DND-41 (cell line): ENCODE data around the gene SLFNL1.

Experiments
- EZH2 ChIP-seq: IDR thresholded peaks from 3 replicates; pipeline ENCODE4 v1.6.1; 2012; ENCODE audit warnings: borderline replicate concordance, low read depth, mild to moderate bottlenecking, moderate library complexity, low read length, inconsistent platforms; ENCODE audit not compliant: severe bottlenecking
- TF ChIP-seq, protein P1 (sequence below): IDR thresholded peaks from 2 replicates; pipeline ENCODE4 v1.5.1; 2012; ENCODE audit warnings: borderline replicate concordance, low read length, moderate library complexity, mild to moderate bottlenecking; ENCODE audit not compliant: poor library complexity, severe bottlenecking; ENCODE audit errors: extremely low read depth

DNA sequence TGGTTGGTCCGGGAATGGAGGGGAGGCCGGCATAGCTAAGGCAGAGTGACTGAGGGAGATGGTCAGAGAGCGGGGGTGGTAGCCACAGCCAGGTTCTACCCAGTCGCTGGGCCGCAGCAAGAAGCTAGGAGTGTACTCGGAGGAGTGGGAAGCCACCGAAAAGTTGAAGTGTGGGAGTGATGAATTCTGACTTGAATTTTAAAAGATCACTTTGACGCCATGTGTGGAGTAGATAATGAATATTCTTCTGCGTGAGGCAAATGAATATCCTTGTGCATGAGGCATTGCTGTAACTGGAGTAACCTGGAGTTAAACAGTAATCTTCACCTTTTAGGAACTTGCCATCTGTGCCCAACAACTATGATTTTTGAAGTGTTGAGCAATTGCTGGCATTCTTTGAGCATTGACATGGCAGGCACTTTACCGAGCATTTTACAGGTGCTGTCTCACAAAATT, 35.2 kb downstream of the SLFNL1 start:
- TF ChIP-seq, protein P1, sequence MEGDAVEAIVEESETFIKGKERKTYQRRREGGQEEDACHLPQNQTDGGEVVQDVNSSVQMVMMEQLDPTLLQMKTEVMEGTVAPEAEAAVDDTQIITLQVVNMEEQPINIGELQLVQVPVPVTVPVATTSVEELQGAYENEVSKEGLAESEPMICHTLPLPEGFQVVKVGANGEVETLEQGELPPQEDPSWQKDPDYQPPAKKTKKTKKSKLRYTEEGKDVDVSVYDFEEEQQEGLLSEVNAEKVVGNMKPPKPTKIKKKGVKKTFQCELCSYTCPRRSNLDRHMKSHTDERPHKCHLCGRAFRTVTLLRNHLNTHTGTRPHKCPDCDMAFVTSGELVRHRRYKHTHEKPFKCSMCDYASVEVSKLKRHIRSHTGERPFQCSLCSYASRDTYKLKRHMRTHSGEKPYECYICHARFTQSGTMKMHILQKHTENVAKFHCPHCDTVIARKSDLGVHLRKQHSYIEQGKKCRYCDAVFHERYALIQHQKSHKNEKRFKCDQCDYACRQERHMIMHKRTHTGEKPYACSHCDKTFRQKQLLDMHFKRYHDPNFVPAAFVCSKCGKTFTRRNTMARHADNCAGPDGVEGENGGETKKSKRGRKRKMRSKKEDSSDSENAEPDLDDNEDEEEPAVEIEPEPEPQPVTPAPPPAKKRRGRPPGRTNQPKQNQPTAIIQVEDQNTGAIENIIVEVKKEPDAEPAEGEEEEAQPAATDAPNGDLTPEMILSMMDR: no peak
- TF ChIP-seq EZH2: no peak
